ENCODE measurements around the gene NRK.
"Not testable (repeated sequence)": the region's sequence is repeated elsewhere in the genome, so short reads cannot be mapped to it uniquely, and the experiment has no call there.

NRK gene

GRCh38 chrX:105781804-105782203 is 40.5 kb upstream of the NRK start:
- no peak overlapping the region for H3K4me2 ChIP-seq (ENCODE audit: low read length, poor library complexity, severe bottlenecking)
- no peak overlapping the region for H3K4ac ChIP-seq (ENCODE audit: low read depth in 1 of 2, low read length in 2 of 2)
- H3K27me3 ChIP-seq (ENCODE audit: control insufficient read depth in 1 of 2, insufficient read depth in 1 of 2, low read length in 2 of 2), result peaks cover 0 to 5% of the 10 kb centered on the region in 2 experiments
- H3K4me3 ChIP-seq (ENCODE audit: insufficient read depth in 1 of 2, low read depth in 1 of 2, low read length in 2 of 2), result no peak overlapping the region
- no peaks in the 10 kb centered on the region for H3K36me3 ChIP-seq (ENCODE audit: control insufficient read depth in 1 of 2, insufficient read depth in 2 of 2, low read depth in 1 of 2, low read length in 2 of 2)
- no peaks in the 10 kb centered on the region for H3K4me1 ChIP-seq (ENCODE audit: control insufficient read depth, insufficient read depth, low read depth, low read length)
- no peaks in the 10 kb centered on the region for H3K79me1 ChIP-seq (replicated peaks; ENCODE audit: low read length, poor library complexity, severe bottlenecking)
- no peak overlapping the region for H3K23ac ChIP-seq (ENCODE audit: low read length in 2 of 2)
- H4K8ac ChIP-seq (ENCODE audit: low read length), result no peak overlapping the region
- no peak overlapping the region for H3K9ac ChIP-seq (ENCODE audit: low read length)
- H2BK12ac ChIP-seq (ENCODE audit: low read length in 2 of 2), result no peak overlapping the region
- no peak overlapping the region for H3K18ac ChIP-seq (ENCODE audit: low read depth in 1 of 2, low read length in 2 of 2)
- 85% methylated on average over 1 of the region's 1 CpG for WGBS
- no peak overlapping the region for H4K91ac ChIP-seq (ENCODE audit: low read length)
- H3K27ac ChIP-seq (ENCODE audit: low read length, poor library complexity, severe bottlenecking), result no peak overlapping the region
- no peak for DNase-seq
- H2BK5ac ChIP-seq (ENCODE audit: low read depth, low read length, poor library complexity, severe bottlenecking), result no peak overlapping the region
- H2AFZ ChIP-seq (ENCODE audit: low read depth, low read length), result no peak overlapping the region
- no peak overlapping the region for H2AK5ac ChIP-seq (ENCODE audit: low read length, severe bottlenecking)
- H2BK120ac ChIP-seq (ENCODE audit: low read depth, low read length), result no peak overlapping the region
- H3K14ac ChIP-seq (ENCODE audit: low read length in 2 of 2), result no peak overlapping the region
- no peaks in the 10 kb centered on the region for H3K9me3 ChIP-seq (ENCODE audit: control insufficient read depth, low read length)
- H2BK15ac ChIP-seq (ENCODE audit: low read depth, poor library complexity, severe bottlenecking), result no peak overlapping the region

- H4K91ac ChIP-seq (ENCODE audit: low read length); H2AK5ac ChIP-seq (ENCODE audit: low read length, severe bottlenecking); H2BK15ac ChIP-seq (ENCODE audit: low read depth, poor library complexity, severe bottlenecking); H3K4me2 ChIP-seq (ENCODE audit: low read length, poor library complexity, severe bottlenecking); H2BK12ac ChIP-seq (ENCODE audit: low read length in 2 of 2); H3K27me3 ChIP-seq (ENCODE audit: control insufficient read depth in 1 of 2, insufficient read depth in 1 of 2, low read length in 2 of 2); H3K27ac ChIP-seq (ENCODE audit: low read length, poor library complexity, severe bottlenecking); H3K14ac ChIP-seq (ENCODE audit: low read length in 2 of 2); DNase-seq; H3K18ac ChIP-seq (ENCODE audit: low read depth in 1 of 2, low read length in 2 of 2); H2BK5ac ChIP-seq (ENCODE audit: low read depth, low read length, poor library complexity, severe bottlenecking); H3K4me3 ChIP-seq (ENCODE audit: insufficient read depth in 1 of 2, low read depth in 1 of 2, low read length in 2 of 2); H3K79me1 ChIP-seq (replicated peaks; ENCODE audit: low read length, poor library complexity, severe bottlenecking); H2AFZ ChIP-seq (ENCODE audit: low read depth, low read length); H3K9ac ChIP-seq (ENCODE audit: low read length); H3K4me1 ChIP-seq (ENCODE audit: control insufficient read depth, insufficient read depth, low read depth, low read length); H3K9me3 ChIP-seq (ENCODE audit: control insufficient read depth, low read length); H4K8ac ChIP-seq (ENCODE audit: low read length); H2BK120ac ChIP-seq (ENCODE audit: low read depth, low read length); H3K36me3 ChIP-seq (ENCODE audit: control insufficient read depth in 1 of 2, insufficient read depth in 2 of 2, low read depth in 1 of 2, low read length in 2 of 2); H3K23ac ChIP-seq (ENCODE audit: low read length in 2 of 2); H3K4ac ChIP-seq (ENCODE audit: low read depth in 1 of 2, low read length in 2 of 2): not testable (repeated sequence)
- WGBS, result 95% methylated on average over 18 of the region's 26 CpGs
Observed at GRCh38 chrX:105796877-105797276, 25.5 kb upstream of the NRK start.

- H3K18ac ChIP-seq (ENCODE audit: low read depth in 1 of 2, low read length in 2 of 2), result no peak overlapping the region
- no peaks in the 10 kb centered on the region for H3K27me3 ChIP-seq (ENCODE audit: control insufficient read depth in 1 of 2, insufficient read depth in 1 of 2, low read length in 2 of 2)
- no peak overlapping the region for H3K4me3 ChIP-seq (ENCODE audit: insufficient read depth in 1 of 2, low read depth in 1 of 2, low read length in 2 of 2)
- no peak overlapping the region for H2AK5ac ChIP-seq (ENCODE audit: low read length, severe bottlenecking)
- no peak overlapping the region for H3K4ac ChIP-seq (ENCODE audit: low read depth in 1 of 2, low read length in 2 of 2)
- H2BK15ac ChIP-seq (ENCODE audit: low read depth, poor library complexity, severe bottlenecking), result no peak overlapping the region
- H3K4me2 ChIP-seq (ENCODE audit: low read length, poor library complexity, severe bottlenecking), result no peak overlapping the region
- H2BK5ac ChIP-seq (ENCODE audit: low read depth, low read length, poor library complexity, severe bottlenecking), result no peak overlapping the region
- H3K36me3 ChIP-seq (ENCODE audit: control insufficient read depth in 1 of 2, insufficient read depth in 2 of 2, low read depth in 1 of 2, low read length in 2 of 2), result no peaks in the 10 kb centered on the region
- no peak overlapping the region for H4K91ac ChIP-seq (ENCODE audit: low read length)
- no peak overlapping the region for H2BK12ac ChIP-seq (ENCODE audit: low read length in 2 of 2)
- no peaks in the 10 kb centered on the region for H3K79me1 ChIP-seq (replicated peaks; ENCODE audit: low read length, poor library complexity, severe bottlenecking)
- no peak overlapping the region for H3K23ac ChIP-seq (ENCODE audit: low read length in 2 of 2)
- no peaks in the 10 kb centered on the region for H3K9me3 ChIP-seq (ENCODE audit: control insufficient read depth, low read length)
- H4K8ac ChIP-seq (ENCODE audit: low read length), result no peak overlapping the region
- no peaks in the 10 kb centered on the region for H3K4me1 ChIP-seq (ENCODE audit: control insufficient read depth, insufficient read depth, low read depth, low read length)
- DNase-seq, result no peak
- no CpG with 5 or more reads among the region's 2 CpGs for WGBS
- H2BK120ac ChIP-seq (ENCODE audit: low read depth, low read length), result no peak overlapping the region
- no peak overlapping the region for H3K27ac ChIP-seq (ENCODE audit: low read length, poor library complexity, severe bottlenecking)
- H3K9ac ChIP-seq (ENCODE audit: low read length), result no peak overlapping the region
- H3K14ac ChIP-seq (ENCODE audit: low read length in 2 of 2), result no peak overlapping the region
- no peak overlapping the region for H2AFZ ChIP-seq (ENCODE audit: low read depth, low read length)
Observed at GRCh38 chrX:105803891-105804290, 18.4 kb upstream of the NRK start.

GRCh38 chrX:105805655-105806054 is 16.7 kb upstream of the NRK start:
- not testable (repeated sequence) for H4K91ac ChIP-seq (ENCODE audit: low read length); H3K23ac ChIP-seq (ENCODE audit: low read length in 2 of 2); H3K27ac ChIP-seq (ENCODE audit: low read length, poor library complexity, severe bottlenecking); H3K36me3 ChIP-seq (ENCODE audit: control insufficient read depth in 1 of 2, insufficient read depth in 2 of 2, low read depth in 1 of 2, low read length in 2 of 2); H2BK5ac ChIP-seq (ENCODE audit: low read depth, low read length, poor library complexity, severe bottlenecking); H2AFZ ChIP-seq (ENCODE audit: low read depth, low read length); H3K27me3 ChIP-seq (ENCODE audit: control insufficient read depth in 1 of 2, insufficient read depth in 1 of 2, low read length in 2 of 2); DNase-seq; H3K4me1 ChIP-seq (ENCODE audit: control insufficient read depth, insufficient read depth, low read depth, low read length); H3K4ac ChIP-seq (ENCODE audit: low read depth in 1 of 2, low read length in 2 of 2); H3K9ac ChIP-seq (ENCODE audit: low read length); H3K9me3 ChIP-seq (ENCODE audit: control insufficient read depth, low read length); H2BK12ac ChIP-seq (ENCODE audit: low read length in 2 of 2); H2AK5ac ChIP-seq (ENCODE audit: low read length, severe bottlenecking); H3K18ac ChIP-seq (ENCODE audit: low read depth in 1 of 2, low read length in 2 of 2); H3K79me1 ChIP-seq (replicated peaks; ENCODE audit: low read length, poor library complexity, severe bottlenecking); H3K4me2 ChIP-seq (ENCODE audit: low read length, poor library complexity, severe bottlenecking); H3K14ac ChIP-seq (ENCODE audit: low read length in 2 of 2); H2BK120ac ChIP-seq (ENCODE audit: low read depth, low read length); H3K4me3 ChIP-seq (ENCODE audit: insufficient read depth in 1 of 2, low read depth in 1 of 2, low read length in 2 of 2); H4K8ac ChIP-seq (ENCODE audit: low read length); H2BK15ac ChIP-seq (ENCODE audit: low read depth, poor library complexity, severe bottlenecking)

All from mesenchymal stem cell (in vitro differentiated cells and primary cell).